ENCODE measurements around the gene SQSTM1. TPM values are rescaled to one million over a fixed set of nuclear protein-coding genes. Genes with fewer than 3 reads are reported as not detected.

The SQSTM1 gene
- total and polyA plus RNA-seq, 12 donors, result 131 to 466 (median 387) TPM

GRCh38 chr5:179800696-179801201 lies 20.0 kb upstream of the SQSTM1 start:
- no peaks in the 10 kb centered on the region for H3K9me3 ChIP-seq
- no peak for ATAC-seq

GRCh38 chr5:179801304-179802206 lies 19.1 kb upstream of the SQSTM1 start:
- Histone ChIP-seq H3K27me3 (no peaks in the 10 kb centered on the region), H3K4me3 (no peak overlapping the region), H3K27ac (no peak overlapping the region), H3K4me1 (peaks cover 18 to 54% (median 45%) of the 10 kb centered on the region in 9 donors), H3K9me3 (no peaks in the 10 kb centered on the region), H3K36me3 (peaks cover 0 to 58% (median 40%) of the 10 kb centered on the region in 9 donors)
- ATAC-seq (peak in 6 of 8 donors; percentile 8 to 45 (median 36)), DNase-seq (peak; percentile 70 to 80)
- WGBS, 2 donors, result 66 to 70% methylated on average over 60 to 67 of the region's 67 CpGs
- intact Hi-C loops (cut with DNase I), result loop anchor here in 2 of 10 donors (5.0 kb wide), 1 partner anchor 106 kb away; the partner anchor contains the start of gene TBC1D9B (in 2 of the 2)
- peak; percentile 40 to 77 (median 70) for TF ChIP-seq CTCF (IDR thresholded peaks at IDR 0.05)

More at GRCh38 chr5:179800696-179801201, 20.0 kb upstream of the SQSTM1 start:
- Histone ChIP-seq H3K27ac (no peak overlapping the region), H3K27me3 (no peaks in the 10 kb centered on the region), H3K4me3 (no peak overlapping the region), H3K36me3 (peaks cover 0 to 58% (median 40%) of the 10 kb centered on the region in 9 donors), H3K4me1 (peaks cover 22 to 59% (median 50%) of the 10 kb centered on the region in 9 donors)
- intact Hi-C loops (cut with DNase I), result loop anchor here in 2 of 10 donors (5.0 kb wide), 1 partner anchor 107 kb away; the partner anchor contains the start of gene TBC1D9B (in 2 of the 2)
- no peak for DNase-seq
- WGBS, 2 donors, result 70 to 77% methylated on average over 12 of the region's 12 CpGs
- no peak for TF ChIP-seq CTCF (IDR thresholded peaks at IDR 0.05)

GRCh38 chr5:179802207-179802883 lies 18.4 kb upstream of the SQSTM1 start:
- no peak for ATAC-seq
- no peaks in the 10 kb centered on the region for H3K9me3 ChIP-seq
- TF ChIP-seq CTCF (IDR thresholded peaks at IDR 0.05), result no peak
- DNase-seq, result no peak
- H3K4me1 ChIP-seq, result peaks cover 15 to 48% (median 42%) of the 10 kb centered on the region in 9 donors
- intact Hi-C loops (cut with DNase I), result loop anchor here in 2 of 10 donors (5.0 kb wide), 1 partner anchor 105 kb away; the partner anchor contains the start of gene TBC1D9B (in 2 of the 2)
- no peak overlapping the region for H3K27ac ChIP-seq
- WGBS, 2 donors, result 77 to 82% methylated on average over 19 of the region's 19 CpGs
- no peaks in the 10 kb centered on the region for H3K27me3 ChIP-seq
- H3K36me3 ChIP-seq, result peaks cover 0 to 54% (median 38%) of the 10 kb centered on the region in 9 donors
- H3K4me3 ChIP-seq, result no peak overlapping the region
